PFSK-1 (cell line): ENCODE data around the gene GALNTL6.

Source experiments
- FOXP2 ChIP-seq: optimal IDR thresholded peaks from 2 replicates; pipeline ENCODE3; 2011; ENCODE audit warnings: borderline replicate concordance, control low read depth, inconsistent platforms; ENCODE audit not compliant: insufficient read depth; ENCODE audit errors: extremely low read length, extremely low read depth
- POLR2AphosphoS5 ChIP-seq: IDR thresholded peaks from 2 replicates; pipeline ENCODE4 v1.6.1; 2012; ENCODE audit warnings: low read depth, mild to moderate bottlenecking, control low read depth, low read length, moderate library complexity
- REST ChIP-seq, 2 experiments: IDR thresholded peaks; 2 replicates each; pipeline versions ENCODE4 v1.6.1 to v1.8.0; 2011 to 2012; ENCODE audit warnings: low read depth in 2 of 2, low read length in 2 of 2, control low read depth in 1 of 2, inconsistent platforms in 1 of 2, mild to moderate bottlenecking in 1 of 2, moderate library complexity in 1 of 2; ENCODE audit not compliant: insufficient read depth in 1 of 2
- SIN3A ChIP-seq: IDR thresholded peaks from 2 replicates; pipeline ENCODE4 v1.6.1; 2012; ENCODE audit warnings: mild to moderate bottlenecking, low read length, moderate library complexity, borderline replicate concordance; ENCODE audit not compliant: insufficient read depth
- TAF1 ChIP-seq: IDR thresholded peaks from 2 replicates; pipeline ENCODE4 v1.6.1; 2012; ENCODE audit warnings: low read length, control low read depth, borderline replicate concordance; ENCODE audit not compliant: insufficient read depth

GALNTL6 gene

GRCh38 chr4:172410363-172410762, 597.2 kb downstream of the GALNTL6 start:
- TF ChIP-seq TAF1 = no peak
- no peak for TF ChIP-seq POLR2AphosphoS5
- TF ChIP-seq REST (IDR thresholded peaks at IDR 0.05; ENCODE audit: insufficient read depth in 1 of 2, low read depth in 2 of 2, low read length in 2 of 2) = no peak
- no peak for TF ChIP-seq SIN3A
- no peak for TF ChIP-seq FOXP2

GRCh38 chr4:172411149-172411548, 597.9 kb downstream of the GALNTL6 start:
- TF ChIP-seq FOXP2 (no peak), REST (IDR thresholded peaks at IDR 0.05; ENCODE audit: insufficient read depth in 1 of 2, low read depth in 2 of 2, low read length in 2 of 2) (no peak), TAF1 (no peak), SIN3A (no peak), POLR2AphosphoS5 (no peak)

- TF ChIP-seq POLR2AphosphoS5 (no peak), REST (IDR thresholded peaks at IDR 0.05; ENCODE audit: insufficient read depth in 1 of 2, low read depth in 2 of 2, low read length in 2 of 2) (no peak), SIN3A (no peak), FOXP2 (no peak), TAF1 (no peak)
Measured at GRCh38 chr4:172412851-172413580, 599.8 kb downstream of the GALNTL6 start.

GRCh38 chr4:172480471-172480870, 667.3 kb downstream of the GALNTL6 start:
- no peak for TF ChIP-seq REST (IDR thresholded peaks at IDR 0.05; ENCODE audit: insufficient read depth in 1 of 2, low read depth in 2 of 2, low read length in 2 of 2)
- no peak for TF ChIP-seq POLR2AphosphoS5
- no peak for TF ChIP-seq TAF1
- no peak for TF ChIP-seq FOXP2
- no peak for TF ChIP-seq SIN3A
